Endometrial microvascular endothelial cells (primary cell): ENCODE measurements around the gene SLC48A1. TPM values are rescaled to one million over a fixed set of nuclear protein-coding genes. Genes with fewer than 3 reads are reported as not detected.

Experiments
- in situ Hi-C: cut with HindIII; loops from 2 replicates; pipeline ENCODE4 v1.10.0; 2017; ENCODE audit warnings: low sequenced_read_pairs, low pct_unique_long_range_greater_than_20kb; ENCODE audit errors: inconsistent ontology term
- total RNA-seq: library from RNA; depleted of rRNA; stranded (reverse); fragments of >200 nt; gene quantifications from one replicate; pipeline ENCODE4 v1.2.3, GENCODE V29; 2015; ENCODE audit errors: inconsistent ontology term

The SLC48A1 gene
- total RNA-seq, 1 donor from 2014 or later: 18.5 TPM

DNA sequence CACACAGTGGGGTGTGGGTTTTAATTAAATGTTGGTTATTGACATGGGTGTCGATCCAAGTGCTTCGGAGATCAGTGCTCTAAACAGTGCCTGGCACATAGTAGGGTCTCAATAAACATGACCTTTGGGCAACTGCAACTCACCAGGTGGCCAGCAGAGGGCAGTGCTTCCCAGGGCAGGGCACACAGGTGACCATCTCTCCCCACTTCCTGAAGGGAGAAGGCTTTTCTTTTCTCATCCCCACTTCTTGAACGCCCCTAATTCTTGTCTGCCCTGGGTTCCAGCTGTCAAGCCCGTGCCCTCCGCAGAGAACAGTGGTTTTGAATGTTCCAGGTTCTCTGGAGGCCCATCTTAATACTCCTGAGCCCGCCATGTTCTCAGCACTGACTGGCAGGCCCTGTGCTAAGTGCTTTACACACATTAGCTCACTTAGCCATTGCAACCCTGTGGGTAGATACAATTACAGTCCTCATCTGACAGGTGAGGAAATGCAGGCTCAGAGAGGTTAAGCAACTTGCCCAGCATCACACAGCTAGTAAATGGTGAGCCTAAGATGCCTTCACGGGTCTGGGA is 30.7 kb upstream of the SLC48A1 start:
- in situ Hi-C loops: no loop called here

DNA sequence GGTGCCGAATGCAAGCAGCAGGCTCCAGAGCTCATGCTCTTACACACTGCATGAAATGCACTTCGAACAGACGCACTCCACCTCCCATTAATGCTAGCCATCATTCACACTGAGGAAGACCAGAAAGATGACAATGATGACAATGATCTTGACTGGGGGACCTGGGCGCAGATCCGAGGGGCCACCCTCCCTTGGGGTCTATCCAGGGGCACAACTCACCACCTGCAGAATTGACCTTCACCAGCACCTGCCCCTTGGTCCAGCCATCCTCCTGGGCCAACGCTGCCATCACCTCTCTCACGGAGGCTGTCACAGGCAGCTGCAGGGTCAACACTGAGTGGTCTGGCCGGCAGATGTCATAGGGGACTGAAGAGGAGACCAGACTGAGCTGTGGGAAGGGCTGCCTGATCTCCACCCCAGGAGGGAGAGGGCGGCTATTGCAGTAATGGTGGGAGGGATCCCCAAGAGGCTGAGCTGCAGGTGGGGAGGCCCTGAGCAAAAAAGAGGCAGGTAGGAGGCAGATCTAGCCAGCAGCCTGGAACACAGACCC is 29.7 kb upstream of the SLC48A1 start:
- in situ Hi-C loops: no loop called here

DNA sequence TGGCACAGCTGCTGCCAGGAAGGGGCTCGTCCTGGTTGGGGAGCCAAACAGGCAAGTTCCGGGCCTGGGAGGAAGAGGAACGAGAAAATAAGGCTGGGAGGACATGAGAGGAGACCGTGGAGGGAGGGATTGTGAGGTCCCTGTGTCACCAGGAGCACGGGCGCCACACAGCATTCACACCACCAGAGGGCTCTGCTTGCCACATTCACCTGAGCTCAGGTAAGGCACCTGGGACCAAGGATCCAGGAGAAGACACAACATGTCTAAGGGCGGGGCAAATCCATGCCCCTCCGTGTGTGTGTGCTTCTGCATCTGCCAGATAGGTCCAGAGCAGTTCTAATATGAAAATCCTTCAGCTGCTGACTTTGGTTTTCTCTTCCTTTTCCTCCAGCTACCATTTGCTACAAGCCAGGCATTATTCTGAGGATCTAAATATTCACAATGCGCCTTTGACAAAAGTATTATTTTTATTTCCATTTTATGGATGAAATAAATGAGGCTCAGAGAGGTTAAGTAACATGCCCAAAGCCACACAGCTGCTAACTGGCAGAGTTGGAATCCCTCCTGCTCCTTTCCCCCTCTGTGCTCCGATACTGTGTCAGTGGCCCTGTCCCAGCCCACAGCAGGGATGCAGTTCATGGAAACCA is 28.9 kb upstream of the SLC48A1 start:
- in situ Hi-C loops: no loop called here

DNA sequence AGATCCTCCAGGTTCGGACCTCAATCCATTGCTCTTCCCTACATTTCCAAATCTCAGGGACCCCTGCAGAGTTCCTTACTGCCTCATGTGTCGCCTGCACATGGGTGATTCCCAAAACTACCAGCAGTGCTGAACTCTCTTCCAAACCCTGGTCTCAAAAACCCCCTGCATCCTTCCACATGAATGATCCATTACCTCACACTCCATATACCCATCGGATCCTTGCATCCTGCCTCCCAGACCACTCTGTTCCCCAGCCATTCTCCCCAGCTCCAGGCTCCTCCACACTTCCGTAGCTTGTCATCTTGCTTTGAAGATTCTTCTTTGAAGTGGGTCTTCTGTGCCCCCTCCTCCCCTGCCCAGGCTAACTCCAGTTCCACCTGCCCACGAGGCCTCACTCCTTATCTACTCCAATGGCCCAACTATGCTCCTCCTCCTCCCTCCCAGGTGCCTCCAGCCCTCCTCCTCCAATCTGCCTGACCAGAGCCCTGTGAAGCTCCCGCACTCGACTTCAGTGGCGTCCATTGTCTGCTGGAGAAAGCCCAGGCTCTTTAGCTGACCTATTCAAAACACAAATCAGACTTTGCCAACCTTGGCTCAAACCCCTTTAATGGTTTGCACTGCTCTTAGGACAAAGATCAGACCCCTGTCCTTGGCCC is 28.1 kb upstream of the SLC48A1 start:
- in situ Hi-C loops: no loop called here

DNA sequence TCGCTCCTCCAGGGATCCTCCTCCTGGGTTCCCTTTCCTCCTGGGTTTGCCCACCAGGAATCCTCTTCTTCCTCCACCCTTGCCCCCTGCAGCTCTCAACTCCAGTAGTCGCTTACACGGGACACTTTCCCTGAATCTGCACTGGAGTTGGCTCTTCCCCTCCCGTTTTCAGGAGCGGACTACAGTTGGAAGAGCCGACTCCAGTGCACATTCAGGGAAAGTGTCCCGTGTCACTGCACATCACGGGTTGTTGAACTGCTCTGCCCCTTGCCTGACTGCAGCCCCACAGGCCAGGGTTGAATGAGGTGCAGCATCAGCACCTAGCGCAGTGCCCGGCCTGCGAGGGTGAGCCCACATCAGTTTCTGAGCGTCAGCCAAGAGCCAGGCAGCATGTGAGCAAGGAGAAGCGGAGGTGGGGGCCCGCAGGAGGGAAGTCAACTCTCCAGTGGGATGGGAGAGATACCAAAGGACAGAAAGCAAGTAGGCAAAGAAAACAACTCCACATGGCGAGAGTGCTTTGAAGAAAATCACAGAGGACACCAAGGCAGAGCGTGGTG is 27.5 kb upstream of the SLC48A1 start:
- in situ Hi-C loops: no loop called here

DNA sequence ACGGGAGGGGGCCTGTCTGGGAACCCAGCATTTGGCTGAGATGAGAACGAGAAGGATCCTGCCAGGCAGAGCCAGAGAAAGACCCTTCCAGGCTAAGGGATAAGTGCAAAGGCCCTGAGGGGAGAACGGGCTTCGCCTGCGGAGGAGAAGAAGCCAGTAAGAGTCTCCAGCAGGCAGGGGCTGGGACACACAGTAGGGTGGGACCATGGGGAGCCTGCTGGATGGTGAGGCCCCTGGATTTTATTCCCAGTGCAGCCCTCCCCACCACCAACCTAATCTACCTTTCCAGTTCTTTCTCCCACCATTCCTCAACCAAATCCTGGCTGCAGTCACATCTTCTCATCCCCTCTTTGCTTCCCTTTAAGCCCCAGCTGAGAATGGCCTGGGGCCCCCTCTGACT is 27.0 kb upstream of the SLC48A1 start:
- in situ Hi-C loops: no loop called here

DNA sequence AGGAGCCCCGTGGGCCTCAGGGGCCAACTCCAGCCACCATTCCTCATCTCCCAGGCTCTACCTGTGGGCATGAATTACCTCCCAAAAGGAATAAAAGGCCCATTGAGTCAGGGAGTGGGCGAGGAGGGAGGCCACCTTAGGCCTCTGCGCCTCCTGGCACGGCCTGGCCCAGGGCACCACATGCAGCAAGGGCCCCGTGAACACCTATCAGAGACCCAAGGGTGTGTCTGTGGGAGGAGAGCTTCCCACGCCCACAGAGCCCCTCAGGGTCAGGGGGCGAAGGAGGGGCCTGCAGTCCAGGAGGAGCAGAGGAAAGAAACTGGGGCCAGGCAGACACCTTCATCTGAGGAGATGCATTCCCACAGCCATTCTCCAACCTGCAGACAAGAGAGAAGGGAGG is 26.5 kb upstream of the SLC48A1 start:
- in situ Hi-C loops: no loop called here

DNA sequence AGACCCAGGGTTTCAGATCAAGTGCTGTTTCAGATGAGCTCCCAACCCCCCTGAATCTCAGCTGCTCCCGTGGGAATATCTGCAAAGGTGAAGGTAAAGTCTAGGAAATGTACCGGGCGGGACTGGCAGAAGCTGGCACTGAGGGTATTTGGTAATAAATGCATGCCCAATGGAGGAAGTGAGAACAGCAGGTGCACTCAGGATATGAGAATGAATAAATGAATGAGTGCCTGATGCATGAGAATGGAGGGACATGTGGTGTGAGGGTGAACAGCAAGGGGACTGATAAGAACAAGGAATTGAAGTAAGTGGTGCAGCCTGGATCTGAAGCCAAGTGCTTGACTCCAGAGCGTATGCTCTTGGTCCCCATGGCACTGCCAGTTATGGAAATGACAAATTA is 25.9 kb upstream of the SLC48A1 start:
- in situ Hi-C loops: no loop called here

DNA sequence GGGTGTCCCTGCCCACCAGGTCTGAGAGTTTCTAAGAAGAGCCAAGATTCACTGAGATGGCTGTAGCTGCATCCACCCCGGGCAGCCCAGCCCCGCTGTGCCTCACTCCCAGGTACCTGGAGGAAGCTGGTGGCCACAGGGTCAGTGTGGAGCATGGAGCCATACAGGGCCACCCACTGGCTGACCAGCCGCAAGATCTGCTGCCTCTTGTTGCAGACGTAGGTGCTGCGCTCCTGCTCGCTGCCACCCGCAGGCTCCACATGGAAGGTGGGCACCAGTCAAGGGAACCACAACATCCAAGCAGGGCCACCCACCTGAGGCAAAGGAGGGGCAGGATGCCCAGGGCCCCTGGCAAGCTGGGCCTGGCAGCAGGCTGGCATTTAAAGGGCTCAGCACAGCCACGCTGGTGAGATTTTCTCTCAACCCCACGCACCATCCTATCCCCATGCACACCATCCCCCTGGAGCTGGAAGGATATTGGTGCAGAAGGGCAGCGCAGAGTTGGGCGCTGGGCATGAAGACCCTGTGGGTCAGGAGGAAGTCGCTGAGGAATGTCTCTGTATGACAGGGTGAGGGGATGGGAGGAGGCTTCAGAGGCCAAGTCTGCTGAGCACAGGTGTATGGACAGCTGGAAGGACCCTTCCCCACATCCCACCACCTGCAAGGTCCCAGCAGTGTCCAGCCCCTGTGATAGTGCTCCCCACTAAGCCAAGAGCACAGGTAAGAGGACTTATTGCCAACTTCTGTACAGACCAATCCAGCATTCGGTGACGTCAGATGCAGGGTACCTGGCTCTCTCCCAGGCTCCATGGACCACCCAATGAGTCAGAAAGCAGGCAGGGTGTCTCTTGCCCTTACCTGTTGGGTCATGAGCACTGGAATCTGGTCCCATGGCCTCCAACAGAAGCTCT is 25.2 kb upstream of the SLC48A1 start:
- in situ Hi-C loops: no loop called here

DNA sequence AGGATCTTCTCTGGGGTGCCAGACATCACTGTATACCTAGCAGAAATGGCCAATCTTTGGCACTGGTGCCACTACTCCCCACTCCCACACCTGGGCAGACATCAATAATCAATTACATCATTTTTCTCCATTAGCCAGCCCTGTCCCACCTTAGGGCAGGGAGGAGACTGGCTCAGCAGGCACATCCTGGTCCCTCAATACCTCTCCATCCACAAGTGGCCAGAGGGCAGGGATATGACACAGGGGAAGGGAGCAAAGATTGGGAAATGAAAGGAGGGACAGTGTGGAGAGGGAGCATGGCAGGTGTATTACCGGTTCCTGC is 24.6 kb upstream of the SLC48A1 start:
- in situ Hi-C loops: no loop called here

DNA sequence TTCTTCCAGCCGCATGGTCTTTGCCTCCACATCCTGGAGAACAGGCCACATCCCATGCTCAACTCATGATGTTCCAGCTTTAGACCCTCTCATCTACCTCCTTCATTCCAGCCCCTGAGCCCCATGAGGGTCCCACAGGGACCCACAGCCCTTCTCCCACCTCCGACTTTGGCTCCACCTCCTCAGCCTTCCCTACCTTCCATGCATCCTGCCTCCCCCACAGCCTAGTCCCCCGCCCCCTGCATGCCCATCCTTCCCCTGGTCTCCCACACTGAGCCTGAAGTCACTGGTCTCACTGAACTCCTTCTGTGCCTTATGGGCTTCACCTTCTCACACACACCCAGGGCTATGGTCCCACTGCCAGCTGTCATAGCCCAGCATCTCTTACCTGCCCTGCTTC is 24.1 kb upstream of the SLC48A1 start:
- in situ Hi-C loops: no loop called here

DNA sequence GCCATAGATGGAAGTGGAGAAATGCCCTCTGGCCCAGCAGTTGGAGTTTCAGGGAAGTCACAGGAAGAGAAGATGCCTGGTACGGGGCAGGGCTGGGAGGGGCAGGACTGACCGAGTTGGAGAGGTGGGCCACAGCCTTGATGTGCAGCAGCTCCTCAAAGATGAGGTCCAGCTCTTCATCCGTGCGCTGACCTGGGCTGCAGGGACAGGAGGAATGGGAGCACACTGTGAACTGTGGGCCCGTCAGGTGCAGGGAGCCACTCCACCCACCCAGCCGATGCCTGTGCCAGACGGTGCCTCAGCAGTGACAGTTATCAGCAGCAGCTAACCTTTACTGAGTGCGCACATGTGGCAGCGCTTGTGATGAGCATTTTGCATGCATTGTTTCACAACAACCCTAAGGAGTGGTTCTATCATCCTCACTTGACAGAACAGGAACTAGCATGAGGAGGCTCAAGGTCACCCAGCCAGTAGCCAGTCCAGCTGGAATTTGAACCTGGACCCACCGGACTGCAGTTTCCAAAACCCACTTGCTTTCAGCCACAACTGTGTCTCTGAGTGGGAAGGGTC is 22.7 kb upstream of the SLC48A1 start:
- in situ Hi-C loops: no loop called here

DNA sequence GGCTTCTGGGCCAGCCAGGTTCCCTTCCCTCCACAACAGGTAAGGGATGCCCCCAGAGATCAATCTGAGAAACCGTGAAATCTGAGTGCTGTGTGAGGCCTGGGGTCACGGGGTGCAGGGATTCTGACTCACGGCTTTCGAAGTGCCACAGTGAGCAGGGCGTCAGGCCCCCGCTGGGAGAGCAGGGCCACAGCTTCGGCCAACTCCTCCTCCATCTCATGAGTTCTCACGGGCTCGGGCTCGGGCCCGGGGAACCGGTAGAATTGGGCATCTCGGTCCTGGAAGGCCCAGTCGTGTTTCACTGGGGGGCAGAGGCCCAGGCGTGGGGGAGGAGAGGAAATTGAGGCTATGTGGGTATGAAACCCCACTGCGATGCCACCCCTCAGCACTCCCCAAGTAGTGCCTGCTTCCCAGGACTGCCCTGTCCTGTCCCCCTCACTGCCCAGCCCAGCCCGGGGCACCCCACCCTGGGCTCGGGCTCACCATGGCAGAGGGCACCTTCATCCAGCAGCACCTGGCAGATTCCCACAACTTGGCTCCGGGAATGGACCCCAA is 22.0 kb upstream of the SLC48A1 start:
- in situ Hi-C loops: no loop called here

DNA sequence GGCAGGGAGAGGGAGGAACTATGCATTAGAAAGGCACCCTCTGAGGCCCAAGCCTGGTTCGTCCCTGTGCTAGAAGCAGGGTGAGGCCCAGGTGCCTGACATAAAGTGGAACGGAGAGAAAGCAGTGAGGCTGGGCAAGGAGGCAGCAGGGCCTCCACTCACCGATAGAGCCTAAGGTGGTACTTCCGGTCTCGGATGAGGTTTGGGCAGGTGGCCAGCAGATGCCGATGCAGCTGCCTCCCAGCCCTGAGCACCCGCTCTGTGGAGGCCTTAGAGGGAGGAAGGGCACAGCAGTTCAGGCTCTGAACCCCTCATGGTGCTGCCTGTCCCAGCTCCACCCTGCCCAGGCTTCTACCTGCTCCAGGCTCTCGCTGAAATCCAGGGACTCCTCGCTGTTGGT is 21.5 kb upstream of the SLC48A1 start:
- in situ Hi-C loops: no loop called here

DNA sequence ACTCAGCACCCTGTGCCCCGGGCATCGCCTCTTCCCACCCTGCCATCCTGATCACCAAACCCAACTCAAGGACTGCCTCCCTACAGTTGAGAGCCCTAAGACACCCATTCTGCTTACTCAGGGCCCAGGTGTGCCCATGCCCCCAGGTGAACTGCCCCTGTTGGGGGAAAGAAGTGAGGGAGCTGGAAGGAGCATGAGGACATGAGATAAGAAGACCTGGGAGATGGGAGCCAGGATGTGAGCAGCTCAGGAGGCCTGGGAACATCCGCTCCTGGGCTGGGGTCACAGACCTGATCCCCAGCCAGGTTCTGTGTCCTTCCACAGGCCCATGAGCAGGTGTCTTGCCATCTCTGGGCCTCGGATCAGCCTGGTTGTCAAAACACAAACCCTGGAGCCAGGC is 20.9 kb upstream of the SLC48A1 start:
- in situ Hi-C loops: no loop called here

DNA sequence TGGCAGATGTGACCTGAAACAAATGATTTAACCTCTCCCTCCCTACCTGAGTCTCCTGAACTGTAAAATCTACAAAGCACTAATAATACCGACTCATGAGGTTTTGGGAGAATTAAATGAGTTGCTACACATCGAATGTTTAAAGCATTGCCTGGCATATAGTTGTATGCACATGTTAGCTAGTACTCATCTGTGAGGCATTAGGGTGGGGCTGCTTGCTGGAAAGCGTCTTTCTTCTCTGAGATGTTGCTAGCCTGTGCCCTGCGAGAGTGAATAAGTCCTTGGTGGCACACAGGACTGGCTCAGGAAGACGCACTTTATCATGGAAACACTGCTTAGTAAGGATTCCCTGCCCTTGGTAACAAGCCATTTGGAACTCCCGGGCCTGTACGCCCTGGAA is 20.5 kb upstream of the SLC48A1 start:
- in situ Hi-C loops: no loop called here

DNA sequence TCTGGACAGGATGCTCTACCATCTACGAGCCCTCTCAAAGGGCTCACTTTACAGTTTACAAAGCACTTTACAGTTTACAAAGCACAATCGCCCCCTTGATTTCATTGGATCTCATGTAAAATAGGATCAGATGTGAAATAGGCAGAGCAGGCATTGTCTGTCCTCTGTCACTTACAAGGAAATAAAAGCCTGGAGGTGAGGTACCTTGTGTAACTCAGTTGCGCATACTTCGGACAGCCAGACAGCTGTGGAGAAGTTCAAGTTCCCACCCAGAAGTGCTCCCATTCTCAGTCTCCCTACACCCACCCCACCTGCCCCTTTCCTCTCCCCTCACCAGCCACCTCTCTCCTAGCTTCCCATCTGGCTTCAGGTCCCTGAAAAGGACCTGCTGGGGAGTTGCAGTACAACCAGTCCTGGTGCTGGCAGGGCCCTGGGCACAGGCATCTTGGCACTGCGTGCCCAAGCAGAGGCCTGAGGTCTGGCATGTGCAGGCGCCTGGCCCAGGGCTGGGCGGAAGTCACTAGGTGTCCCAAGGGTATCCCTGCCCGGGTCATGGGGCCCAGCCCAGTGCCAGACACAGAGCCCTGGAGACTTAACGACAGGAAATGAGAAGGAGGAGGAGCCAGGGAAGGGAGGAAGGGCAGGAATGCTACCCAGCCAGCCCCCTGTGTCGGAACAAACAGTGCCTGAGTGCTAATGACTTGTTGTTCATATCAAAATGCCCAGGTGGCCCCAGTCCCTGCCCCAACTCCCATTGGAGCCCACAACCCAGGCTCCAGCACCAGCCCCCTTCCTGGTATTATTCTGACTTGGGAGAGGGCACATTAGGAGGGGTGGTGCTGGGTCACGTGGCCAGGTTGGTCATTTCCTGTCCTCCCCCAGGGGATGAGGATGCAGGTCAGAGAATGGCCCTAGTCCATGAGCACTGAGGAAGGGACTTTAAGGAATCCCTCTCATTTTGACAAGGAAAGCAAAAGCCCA is 19.7 kb upstream of the SLC48A1 start:
- in situ Hi-C loops: no loop called here

DNA sequence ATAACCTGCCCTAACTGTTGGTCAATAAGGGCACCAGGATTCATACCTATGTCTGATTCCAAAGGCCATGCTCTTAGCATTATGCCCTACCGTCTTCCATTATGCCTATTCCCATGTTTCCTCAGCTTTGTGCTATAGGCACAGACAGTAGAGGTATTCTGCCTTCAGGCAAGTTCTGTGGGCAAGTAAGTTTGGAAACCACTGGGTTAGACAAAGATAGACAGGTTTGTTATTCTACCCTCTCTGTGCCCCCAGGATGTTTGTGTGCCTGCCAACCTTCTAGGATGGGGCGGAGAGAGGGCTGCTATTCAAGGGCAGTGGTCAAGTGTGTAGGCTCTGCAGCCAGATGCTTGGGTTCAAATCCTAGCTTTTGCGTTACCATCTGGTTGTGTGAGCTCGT is 18.9 kb upstream of the SLC48A1 start:
- in situ Hi-C loops: no loop called here
